Measurements from ENCODE around the gene LOXL1.

Gene LOXL1

DNA sequence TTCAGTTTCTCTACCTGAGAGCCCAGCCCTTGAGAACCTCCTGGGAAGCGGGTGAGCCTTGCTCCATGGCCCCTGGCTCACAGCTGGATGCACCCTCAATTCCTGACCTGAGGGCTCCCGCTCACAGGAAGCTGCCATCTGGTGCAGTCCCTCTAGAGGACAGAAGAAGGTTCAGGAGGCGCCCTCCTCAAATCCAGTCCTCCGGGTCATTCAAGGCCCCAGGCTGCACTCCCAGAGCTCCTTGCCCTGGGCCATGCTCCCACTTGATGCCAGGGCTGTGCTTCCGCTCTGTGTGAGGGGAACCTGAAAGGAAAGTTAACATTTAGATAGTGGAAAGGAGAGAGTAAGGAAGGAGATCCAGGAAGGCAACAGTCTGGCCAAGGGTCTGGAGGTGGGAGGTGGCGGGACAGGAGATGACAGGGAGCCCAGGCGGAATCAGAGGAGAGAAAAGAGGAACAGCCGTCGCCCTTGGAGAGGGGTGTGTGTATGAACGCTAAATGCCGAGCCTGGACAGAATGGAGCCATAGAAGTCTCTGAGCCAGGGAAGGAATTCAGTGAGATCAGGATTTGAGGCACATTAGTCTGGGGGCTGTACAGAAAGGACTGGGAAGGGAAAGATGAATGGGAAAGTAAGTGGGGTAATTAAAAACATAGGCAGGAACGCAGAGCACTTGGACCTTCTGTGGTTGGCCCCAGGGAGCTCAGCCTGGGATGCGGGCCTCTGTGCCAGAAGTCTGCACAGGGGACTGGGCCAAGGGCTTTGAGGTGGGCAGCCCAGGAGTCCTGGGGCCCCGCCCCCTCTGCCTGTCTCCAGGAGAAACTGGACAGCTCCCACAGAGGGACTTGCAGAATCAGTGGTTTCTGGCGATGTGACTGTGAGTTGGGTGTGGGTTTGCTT lies 26.8 kb upstream of the LOXL1 start:
- DNase-seq: no peak
- ATAC-seq: no peak

DNA sequence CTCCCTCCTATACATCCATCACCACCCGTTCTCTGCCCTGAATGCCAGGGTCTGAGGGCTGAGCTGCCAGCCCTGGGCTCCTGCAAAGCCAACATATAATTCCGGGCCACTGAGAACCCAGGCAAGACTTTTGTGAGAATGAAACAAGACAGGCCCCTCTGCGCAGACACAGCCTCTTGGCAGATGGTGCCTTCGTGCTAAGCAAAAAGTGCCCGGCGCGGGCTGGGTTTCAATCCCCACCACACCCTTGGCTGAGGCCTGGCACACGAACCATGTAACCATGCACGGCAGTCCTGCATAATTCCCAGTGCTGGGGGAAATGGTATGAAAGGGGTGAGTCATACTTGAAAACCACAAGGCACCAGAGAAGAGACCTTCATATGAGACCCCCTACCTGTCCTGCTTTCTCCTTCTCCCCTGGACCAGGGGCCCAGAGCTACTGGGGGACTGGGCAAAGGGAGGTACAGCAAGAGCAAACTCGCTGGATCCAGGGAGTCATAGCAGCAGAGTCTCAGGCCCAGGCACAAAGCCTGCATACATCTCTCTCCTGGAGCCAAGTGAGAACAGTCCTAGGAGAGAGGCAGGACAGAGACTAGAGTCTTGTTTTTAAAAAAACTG lies 26.1 kb upstream of the LOXL1 start:
- ATAC-seq (no peak), DNase-seq (no peak)

DNA sequence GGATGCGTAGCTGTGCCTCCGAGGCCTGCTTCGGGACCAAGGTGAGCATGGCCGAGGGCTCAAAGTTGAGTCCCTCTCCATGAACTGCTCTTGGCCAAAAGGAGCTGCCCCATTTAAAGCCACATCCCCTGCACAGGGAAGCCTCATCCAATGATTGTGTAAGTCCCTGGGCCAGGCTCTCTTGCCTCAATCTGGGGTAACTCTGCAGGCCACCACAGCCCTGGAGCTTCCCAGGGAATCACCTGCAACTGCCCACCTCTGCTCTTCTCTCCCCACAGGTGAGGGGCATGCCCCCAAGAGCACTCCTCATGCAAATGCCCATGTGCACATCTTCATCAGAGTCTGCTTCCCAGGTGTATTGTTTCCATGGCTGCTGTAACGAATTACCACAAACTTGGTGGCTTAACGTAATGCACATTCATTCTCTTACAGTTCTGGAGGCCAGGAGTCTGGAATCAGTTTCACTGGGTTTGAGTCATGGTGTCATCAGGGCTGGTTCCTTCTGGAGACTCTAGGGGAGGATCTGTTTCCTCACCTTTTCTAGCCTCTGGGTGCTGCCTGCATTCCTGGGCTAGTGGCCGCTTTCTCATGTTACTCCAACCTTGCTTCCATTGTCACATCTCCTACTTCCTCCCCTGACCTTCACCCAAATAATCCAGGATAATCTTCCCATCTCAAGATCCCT lies 25.0 kb upstream of the LOXL1 start:
- ATAC-seq (no peak), DNase-seq (no peak)

DNA sequence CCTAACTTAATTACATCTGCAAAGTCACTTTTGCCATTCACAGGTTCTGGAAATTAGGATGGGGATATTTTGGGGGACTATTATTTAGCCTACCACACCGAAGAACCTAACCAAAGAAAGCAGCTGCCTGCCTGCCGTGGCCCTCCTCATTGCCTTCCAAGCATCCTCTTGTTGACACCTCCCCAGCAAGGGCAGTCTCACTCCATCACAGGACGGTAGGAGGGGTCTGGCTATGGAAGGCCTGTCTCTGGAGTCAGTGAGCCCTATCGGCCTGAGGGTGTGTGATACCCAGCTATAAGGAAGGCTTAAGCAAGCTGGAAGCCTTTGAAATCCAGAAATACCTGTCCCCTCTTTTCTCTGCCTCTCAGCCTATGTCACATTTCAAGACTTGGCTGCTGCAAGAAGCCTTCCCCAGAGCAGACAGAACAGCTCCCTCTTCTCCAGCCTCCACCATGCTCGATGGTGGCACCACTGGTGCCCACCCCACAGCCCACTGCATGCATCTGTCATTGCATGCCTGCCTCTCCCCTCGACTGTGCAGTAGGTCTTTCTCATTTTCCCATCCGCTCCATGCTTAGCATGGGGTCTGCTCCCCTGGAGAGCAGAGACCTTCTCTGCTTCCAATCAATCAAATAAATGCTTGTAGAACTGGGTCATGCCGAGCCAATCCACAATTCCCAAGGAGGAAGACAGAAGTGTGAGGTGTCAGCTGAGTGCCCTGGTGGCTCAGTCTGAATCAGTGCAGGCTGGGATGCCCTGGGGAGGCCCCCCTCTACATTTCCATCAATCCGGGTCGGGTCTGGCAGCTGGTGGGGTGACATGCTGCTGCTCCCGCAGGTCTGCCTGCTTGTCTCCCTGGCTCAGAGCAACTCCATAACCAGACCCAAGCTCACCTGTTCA lies 23.9 kb upstream of the LOXL1 start:
- DNase-seq (no peak), ATAC-seq (no peak)

DNA sequence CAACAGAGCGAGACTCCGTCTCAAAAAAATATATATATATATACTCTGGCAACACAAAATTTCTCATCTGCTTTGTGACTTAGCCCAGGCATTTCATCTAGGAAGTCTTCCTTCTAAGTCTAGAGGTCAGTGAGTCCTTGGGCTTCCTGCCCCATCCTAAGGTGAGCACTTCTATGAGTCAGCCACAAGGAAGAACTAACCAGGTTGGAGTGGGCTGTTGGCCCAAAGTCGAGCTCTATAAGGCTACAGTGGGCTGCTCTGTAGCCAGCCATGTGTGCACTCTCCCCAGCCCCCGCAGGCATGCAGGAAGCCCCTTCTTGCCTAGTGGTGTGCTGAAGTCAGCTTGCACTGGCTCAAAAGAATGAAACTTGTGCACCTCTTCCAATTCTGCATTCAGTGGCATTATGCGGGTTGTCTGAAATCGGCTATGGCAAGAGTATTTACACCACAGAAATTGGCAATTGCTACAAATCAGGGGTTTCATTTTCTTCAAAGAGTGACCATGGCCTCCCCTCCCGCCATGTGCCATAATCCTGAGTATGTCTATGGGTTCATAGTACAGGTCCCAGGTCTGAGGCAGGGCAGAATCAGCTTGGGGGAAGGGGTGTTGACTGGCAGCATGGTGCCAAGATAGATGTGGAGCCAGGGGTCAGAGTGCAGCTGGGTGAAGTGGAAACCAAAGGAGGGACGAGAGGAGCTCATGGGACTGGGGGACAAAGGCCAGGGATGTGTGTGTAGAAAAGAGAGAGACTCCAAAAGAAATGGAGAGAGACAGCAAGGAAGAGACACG lies 22.0 kb upstream of the LOXL1 start:
- no peak for DNase-seq
- ATAC-seq: no peak

DNA sequence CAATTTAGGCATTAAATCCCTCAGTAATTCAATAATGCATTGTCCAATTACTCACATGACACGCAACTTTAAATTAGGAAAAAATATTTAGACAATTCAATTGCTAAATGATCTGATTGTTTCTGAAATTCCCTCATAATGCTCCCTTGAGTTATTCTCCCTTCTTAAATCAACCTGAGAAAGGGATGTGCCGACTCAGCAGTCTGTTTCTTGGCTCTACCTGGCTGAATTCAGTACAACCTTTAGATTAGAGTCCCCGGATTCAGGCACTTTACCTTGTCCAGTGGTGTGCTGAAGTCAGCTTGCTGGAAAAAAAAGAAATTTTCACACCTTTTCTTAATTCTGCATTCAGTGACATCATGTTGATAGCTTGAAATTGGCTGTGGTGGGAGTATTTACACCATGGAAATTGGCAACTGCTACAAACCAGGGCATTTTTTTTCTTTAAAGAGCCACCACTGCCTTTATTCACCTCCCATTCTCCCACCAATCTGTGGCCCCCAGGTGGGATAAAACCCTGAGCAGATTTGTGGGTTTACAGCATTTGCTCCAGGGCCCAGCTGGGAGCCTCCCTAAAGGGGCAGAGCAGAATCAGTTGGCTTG lies 20.9 kb upstream of the LOXL1 start:
- DNase-seq: no peak
- ATAC-seq: no peak

DNA sequence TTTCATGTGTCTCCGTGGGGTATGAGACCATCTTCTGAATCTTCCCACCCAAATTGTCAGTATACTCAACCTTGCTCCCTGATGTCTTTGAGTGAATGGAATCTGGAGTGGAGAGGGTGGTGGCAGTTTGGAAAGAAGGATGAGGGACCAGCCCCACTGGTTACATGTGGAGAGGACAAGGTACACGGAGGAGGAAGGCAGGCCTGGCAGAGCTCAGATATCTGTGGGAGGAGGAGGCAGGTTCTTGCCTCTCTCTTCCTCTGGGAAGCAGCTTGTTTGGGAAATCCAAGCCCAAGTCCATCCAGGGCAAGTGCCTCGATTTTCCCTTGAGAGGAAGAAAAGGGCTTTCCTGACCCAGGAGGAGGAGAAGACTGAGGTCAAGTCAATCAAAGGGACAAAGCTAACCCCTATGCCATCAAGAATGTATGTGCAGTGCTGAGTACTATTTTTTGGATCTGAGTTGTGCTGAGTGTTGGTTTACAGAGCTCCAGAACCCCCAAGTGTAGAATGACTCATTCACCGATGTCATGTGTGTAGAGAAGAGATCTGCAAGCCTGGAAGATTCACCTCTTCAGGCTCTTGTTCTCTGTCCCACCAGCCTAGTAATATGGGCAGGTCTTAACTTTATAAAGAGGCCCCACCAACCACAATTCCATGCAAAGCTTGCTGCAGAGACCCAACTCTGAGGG lies 19.8 kb upstream of the LOXL1 start:
- DNase-seq (no peak), ATAC-seq (no peak)

DNA sequence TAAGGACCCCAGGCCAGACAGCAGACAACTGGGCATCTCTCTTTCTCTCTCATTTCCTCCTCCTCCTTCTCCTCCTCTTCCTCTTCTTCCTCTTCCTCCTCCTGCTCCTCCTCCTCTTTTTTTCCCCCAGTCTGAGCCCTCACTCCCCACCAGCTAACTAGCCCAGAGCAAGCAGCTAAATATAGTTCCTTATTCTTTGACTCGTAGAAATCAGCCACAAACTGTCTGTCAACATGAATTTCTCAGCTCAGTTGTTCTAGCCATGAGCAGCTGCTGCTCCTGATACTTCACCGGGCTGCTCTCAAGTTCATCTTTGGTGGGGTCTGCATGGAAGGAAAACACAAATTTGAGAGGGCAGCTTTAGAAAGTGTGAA lies 19.2 kb upstream of the LOXL1 start:
- DNase-seq: no peak
- no peak for ATAC-seq

DNA sequence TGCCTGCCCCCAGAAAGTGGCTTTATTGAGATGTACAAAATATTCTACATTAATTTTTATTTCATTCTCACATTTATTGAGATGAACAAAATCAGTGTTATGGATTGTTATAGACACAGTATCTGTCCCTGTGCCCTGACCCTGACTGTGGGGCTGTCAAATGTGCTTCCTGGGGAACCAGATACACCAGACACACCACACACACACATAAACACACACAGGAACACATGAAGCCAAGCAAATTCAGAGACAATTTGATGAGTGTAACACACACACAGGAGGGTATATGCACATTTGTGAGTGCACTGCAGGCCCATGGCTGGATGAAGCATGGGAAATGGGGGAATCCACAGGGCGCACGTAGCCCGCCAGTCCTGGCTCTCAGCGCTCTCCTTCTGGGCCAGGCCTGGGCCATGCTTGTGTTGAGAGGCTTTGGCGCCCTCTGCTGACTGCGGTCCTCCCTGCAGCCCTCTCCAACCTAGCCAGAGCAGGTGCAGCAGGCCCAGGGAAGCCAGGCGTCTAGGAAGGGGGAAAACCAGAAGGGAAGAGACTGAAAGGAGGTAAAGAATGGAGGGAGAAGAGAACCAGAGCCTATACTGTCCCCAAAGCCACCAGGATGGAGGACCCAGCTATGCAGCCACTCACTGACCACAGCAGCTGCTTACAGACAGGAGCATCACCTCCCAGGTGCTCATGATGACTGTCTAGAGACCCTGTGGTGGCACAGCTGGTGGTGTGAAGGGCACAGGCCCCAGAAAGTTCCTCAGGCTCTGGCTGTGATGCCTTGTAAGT lies 18.0 kb upstream of the LOXL1 start:
- ATAC-seq (peak; percentile 97), DNase-seq (peak; percentile 86)

DNA sequence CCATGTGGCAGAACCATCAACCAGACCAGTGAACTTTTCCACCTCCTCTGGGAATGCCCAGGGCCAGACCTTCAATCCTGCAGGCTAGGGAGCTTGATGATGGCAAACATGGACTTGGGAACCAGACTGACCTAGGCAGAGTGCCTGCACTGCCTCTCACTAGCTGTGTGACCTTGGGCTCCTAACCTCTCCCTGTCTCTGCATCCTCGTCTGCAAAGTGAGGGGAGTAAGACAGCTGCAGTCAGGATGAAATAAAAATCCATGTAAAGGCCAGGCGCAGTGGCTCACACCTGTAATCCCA lies 17.5 kb upstream of the LOXL1 start:
- ATAC-seq (no peak), DNase-seq (no peak)

DNA sequence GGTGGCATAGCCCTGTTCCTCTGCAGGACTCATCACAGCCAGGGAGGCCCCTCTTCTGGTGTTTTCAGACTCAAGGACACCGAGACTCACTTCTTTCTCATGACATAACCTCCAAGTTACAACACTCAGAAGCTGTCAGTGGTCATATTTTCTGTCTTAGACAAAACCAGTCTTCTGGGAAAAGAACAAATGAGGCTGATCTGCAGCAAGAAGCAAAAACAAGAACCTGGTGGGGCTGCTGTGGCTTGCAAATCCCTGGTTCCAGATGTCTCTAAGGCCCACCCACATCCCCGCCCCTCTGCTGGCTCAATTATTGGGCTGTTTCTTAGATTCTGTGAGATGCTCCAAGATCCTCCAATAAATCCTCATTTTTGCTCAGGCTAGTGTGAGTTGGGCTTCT lies 16.6 kb upstream of the LOXL1 start:
- ATAC-seq: no peak
- DNase-seq: no peak

DNA sequence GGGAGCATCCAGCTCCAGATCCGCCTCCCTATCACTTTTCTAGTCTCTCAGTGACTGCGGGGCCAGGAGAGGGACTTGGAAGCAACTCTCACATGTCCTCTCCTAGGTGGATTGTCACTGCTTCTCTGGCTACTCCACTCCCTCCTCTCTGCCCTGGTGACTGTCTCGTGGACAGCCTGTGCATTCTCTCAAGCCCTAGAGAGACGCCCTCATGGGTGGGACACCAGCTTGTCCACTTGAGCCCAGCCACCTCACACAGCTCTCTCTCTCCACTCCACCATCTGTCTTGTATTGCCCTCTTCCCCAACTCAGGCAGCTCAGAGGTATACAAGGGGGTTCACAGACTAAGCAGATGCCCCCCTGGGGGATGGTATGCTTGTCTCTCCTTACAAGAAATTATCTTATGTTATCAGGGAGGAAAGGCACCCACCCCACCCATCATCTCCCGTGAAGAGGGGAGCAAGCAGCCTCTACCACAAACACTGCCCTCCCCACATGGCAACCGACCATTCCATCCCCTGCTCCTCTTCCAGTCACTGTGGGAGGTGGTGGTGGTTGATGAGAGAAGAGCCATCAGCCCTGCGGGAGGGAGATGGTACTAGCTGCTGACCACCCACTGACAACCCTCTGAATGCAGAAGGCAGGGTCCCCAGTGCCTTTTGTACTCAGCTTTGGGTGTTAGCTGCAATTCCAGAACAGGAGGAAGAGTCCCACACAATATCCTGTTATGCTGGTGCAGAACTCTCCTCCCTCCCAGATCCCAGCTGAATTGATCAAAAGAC lies 15.5 kb upstream of the LOXL1 start:
- DNase-seq: no peak
- no peak for ATAC-seq

DNA sequence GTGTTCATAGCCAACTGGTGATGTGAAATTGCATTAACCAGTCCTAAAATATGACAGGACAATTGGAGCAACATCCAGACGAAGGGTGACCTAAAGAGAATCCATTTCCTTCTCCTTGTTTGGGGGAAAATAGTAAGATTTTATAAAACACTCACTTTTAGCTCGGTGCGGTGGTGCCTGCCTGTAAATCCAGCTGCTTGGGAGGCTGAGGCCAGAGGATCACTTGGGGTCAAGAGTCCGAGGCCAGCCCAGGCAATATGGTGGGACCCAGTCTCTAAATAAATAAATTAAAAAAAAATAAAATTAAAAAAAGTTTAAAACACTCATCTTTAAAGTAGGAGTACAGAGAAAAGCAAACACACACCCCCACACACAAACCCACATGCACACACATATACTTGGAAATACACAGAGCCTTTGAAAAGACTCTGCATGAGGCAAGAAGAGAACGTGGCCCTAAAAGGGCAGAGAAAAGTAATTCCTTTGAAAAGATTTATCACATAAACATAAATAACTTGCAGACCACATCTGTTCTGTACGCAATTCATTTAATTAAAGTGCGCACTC lies 14.1 kb upstream of the LOXL1 start:
- DNase-seq: no peak
- ATAC-seq: no peak

DNA sequence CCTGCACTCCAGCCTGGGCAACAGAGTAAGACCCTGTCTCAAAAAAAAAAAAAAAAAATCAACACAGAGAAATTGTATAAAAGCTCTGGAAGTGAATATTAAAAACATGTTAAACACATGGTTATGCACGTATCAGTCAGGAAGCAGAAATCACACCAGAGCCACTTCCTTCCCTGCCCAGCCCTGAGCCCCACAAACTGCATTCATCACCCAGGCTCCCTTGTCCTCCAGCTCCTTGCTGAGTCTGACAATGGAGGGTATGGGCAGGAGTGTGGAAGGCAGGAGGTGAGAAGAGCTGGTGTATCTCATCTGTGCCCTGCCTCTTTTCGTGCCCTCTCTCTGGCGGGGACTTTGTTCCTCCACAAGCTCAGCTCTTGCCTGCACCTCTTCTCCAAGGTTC lies 12.1 kb upstream of the LOXL1 start:
- DNase-seq (no peak), ATAC-seq (peak; percentile 28)

DNA sequence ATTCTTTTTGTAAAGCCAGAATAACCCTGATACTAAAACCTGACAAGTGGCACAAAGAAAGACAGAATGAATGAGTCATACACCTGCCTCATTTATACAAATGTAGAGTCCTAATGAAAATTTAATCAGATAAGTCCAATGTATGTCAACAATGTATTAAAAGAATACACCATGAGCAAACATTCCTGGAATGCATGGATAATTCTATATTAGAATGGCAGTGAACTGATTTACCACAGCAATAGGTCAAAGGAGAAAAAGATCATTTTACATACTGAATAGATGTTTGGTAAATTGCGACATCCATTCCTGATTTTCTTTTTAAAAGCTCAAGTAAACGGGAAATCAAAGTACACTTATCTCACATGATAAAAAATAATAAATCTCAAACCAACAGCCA lies 11.2 kb upstream of the LOXL1 start:
- no peak for ATAC-seq
- DNase-seq: no peak

DNA sequence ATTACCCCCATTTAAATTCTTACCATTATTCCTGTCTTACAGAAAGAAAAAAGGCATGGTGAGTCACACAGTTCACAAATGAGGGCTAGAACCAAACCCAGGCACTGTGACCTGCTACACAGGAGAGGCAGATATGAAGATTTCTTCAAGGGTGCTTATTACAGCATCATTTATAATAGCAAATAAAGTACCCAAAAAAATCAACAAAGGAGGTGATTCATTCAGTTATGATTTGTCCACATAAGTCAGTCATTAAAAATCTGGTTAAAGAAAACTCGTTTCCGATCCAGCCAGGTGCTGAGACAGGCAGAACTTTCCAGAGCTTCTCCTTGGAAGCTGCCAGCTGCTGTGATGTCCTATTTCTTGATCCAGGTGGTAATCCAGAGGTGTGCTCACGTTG lies 7.5 kb upstream of the LOXL1 start:
- ATAC-seq (no peak), DNase-seq (no peak)

DNA sequence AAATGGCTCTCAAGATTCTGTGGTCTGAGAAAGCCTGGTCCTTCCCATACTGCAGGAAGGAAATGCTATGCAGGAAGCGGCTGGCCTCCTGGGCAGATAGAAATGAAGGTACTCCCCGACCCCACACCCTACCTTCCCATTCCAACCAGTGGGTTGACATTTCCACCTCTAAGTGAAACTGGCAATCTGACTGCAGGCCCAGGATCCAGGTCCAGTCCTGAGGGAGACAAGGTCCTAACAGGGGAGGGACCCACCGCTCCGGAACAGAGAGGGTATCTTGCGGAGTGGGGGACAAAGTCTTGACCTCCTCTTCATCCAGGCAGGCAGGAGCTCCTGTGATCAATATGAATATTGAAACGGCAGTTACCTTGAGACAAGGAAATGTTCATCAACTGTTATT lies 6.6 kb upstream of the LOXL1 start:
- DNase-seq (no peak), ATAC-seq (no peak)

DNA sequence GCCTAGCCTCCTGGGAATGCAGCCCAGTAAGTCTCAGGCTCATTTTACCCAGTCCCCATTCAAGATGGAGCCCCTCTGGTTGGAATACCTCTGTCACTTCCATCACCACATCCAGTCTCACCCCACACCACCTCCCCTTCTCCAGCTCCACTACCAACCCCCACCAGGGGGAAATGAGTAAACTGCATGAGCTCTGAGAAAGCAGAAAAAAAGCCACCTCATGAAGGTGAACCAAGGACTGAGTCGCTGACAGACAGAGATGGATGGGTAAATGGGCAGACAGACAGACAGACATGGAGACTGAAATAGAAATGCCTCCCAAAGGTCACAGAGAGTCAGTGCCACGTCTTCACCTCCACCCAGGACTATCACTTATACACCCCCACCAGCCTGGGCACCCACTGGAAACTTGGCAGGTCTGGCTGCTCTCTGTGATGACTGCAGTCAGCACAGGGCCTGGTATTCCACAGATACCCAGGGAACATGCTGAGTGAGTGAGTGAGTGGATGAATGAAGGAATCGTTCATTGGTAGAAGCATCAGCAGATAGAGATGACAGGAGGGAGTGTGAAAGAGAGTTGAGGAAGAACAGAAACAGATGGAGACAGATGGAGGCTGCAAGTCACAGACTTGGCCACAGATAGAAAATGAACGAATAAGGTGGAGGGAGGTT lies 4.9 kb upstream of the LOXL1 start:
- DNase-seq (no peak), ATAC-seq (no peak)
